Measurements from ENCODE around the gene ETS2. TPM values are rescaled to one million over a fixed set of nuclear protein-coding genes. Genes with fewer than 3 reads are reported as not detected.

ETS2 gene
- total and polyA plus RNA-seq, 10 of the 15 experiments (the other 5 are each of a cell fraction or from before 2014, with no cell fraction given) = 0.52 to 8.6 (median 3.8) TPM

DNA sequence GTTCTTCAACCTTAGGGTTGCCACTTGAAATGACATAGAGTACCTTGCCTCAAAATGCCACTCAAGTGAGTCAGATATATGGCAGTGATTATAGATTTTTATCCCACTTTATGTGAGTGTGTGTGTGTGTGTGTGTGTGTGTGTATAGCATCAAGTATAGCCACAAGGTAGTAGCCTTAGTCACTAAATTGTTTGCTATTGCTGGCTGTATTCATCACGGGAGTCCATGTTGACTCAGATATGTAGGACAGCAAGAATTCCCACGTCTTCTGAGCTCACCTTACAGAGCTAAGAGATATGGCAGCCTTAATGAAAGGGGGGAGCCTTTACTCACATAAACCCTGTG lies 9.3 kb downstream of the ETS2 start (continued):
- TF ChIP-seq NR2C1 (IDR thresholded peaks at IDR 0.05) = no peak

DNA sequence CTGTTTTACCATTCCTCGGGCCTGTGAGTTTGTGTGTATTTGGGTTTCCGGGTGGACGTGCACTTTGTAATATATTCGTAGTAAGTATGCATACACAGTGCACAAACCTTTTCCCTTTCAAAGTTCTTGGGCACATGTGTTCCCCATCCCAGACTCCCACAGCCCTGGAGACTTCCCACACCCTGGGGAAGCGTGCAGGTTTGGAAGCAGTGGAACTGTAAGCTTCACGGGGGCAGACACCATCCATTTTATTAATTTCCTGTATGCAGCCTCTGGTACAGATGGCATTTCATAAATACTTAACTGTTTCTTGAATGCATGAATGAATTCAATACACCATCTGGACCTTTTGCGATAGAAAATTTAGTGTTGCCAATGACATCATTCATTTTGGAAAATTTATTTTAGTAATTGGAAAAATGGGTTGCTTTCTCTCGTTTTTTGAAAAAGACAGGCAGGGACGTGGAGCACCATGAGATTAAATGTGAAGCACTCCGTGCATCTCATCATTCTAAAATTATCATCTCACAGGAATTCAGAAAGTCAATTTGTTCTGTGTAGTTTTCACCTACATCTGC lies 10.8 kb downstream of the ETS2 start:
- intact Hi-C loops (cut with micrococcal nuclease; ENCODE audit: unreplicated experiment) (no loop called here), in situ Hi-C loops (cut with MboI) (no loop called here)
- ChIA-PET SMC1A (ENCODE audit: uncharacterized antibody, unreplicated experiment) (no interaction called here), POLR2A (no interaction called here), RAD21 (ENCODE audit: unreplicated experiment) (no interaction called here), CTCF (no interaction called here)
- peaks cover 20 to 38% of the 10 kb centered on the region in 2 experiments for H3K36me3 ChIP-seq (ENCODE audit: control insufficient read depth in 2 of 2, insufficient read depth in 2 of 2, low read length in 1 of 2)
- 76% methylated on average over 10 of the region's 10 CpGs for WGBS (ENCODE audit: insufficient coverage, insufficient replicate concordance, low lambda C conversion rate, missing lambda C conversion rate)
- H3K27ac ChIP-seq (ENCODE audit: control insufficient read depth, insufficient read depth) = no peak overlapping the region
- no peak for FAIRE-seq
- no peak for DNase-seq (ENCODE audit: low read depth, low spot score)
- H2AFZ ChIP-seq (ENCODE audit: control insufficient read depth, low read depth, low read length) = no peak overlapping the region
- no peaks in the 10 kb centered on the region for H3K79me2 ChIP-seq (ENCODE audit: control insufficient read depth, insufficient read depth, low read length)
- H3K9me3 ChIP-seq (replicated peaks; ENCODE audit: control insufficient read depth, insufficient read depth, low read length) = no peaks in the 10 kb centered on the region; the same call in 2 of the 3 replicates
- H3K4me2 ChIP-seq (ENCODE audit: control insufficient read depth, insufficient read depth) = no peak overlapping the region
- H3K4me1 ChIP-seq (ENCODE audit: control insufficient read depth, insufficient read depth, low read length) = no peaks in the 10 kb centered on the region
- no peaks in the 10 kb centered on the region for H4K20me1 ChIP-seq (ENCODE audit: control insufficient read depth, insufficient read depth)
- no peaks in the 10 kb centered on the region for H3K27me3 ChIP-seq (replicated peaks in 1 of 2; ENCODE audit: control insufficient read depth in 2 of 2, insufficient read depth in 2 of 2, low read length in 1 of 2)
- no peak overlapping the region for H3K4me3 ChIP-seq
- H3K9ac ChIP-seq (ENCODE audit: control insufficient read depth, insufficient read depth, low read length) = no peak overlapping the region
- no peak for ATAC-seq
- BruUV-seq (replicated peaks) = no TSS peak
- TF ChIP-seq MEF2A (IDR thresholded peaks at IDR 0.05; ENCODE audit: insufficient read depth, low read depth, low read length) = no peak

DNA sequence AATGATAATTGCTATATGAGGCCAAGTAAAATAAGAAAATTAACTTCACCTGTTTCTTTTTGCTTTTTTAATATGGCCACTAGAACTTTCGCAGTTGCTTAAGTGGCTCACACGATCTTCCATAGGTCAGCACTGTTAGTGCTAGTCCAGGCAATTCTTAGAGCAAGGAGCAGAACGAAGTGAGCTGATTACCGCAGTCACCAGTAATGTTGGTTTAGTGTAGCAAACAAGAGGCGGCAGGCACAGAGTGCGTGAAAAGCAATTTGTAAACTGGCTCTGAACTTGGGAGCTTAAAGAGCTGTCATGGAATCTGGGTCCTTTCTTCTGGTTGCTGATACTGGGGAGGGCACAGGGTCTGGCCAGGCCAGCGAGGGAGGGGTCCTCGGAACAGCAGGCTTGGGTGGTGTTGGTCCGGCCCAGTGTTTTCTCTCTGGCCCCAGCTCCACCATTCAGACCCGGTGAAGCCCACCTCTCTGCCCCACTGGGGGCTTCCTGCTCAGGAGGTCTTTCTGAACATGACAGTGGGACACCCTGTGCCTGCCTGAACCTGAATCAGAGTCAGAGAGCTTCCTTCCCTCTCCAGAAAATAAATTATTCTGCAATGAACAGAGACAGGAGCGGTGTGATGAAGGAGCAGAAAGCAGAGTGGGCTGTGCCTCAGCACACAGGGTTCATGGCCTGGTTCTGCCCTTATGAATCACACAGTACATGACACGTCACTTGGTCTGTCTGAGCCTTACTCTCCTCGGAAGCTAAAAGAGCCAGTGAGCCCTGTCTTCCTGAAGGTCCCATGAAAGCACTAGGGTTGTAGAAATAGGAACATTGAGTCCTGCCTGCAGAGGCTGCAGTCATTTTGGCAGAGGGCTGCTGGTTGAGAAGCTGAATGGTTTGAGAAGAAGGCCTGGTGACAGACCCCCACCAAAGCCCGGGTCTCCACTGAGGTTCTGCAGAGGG lies 11.9 kb downstream of the ETS2 start:
- ATAC-seq (no peak), FAIRE-seq (no peak), DNase-seq (ENCODE audit: low read depth, low spot score) (no peak)
- H3K36me3 ChIP-seq (ENCODE audit: control insufficient read depth in 2 of 2, insufficient read depth in 2 of 2, low read length in 1 of 2) = peaks cover 28 to 42% of the 10 kb centered on the region in 2 experiments
- 73% methylated on average over 14 of the region's 14 CpGs for WGBS (ENCODE audit: insufficient coverage, insufficient replicate concordance, low lambda C conversion rate, missing lambda C conversion rate)
- H3K79me2 ChIP-seq (ENCODE audit: control insufficient read depth, insufficient read depth, low read length) = no peaks in the 10 kb centered on the region
- CTCF ChIA-PET = interaction anchor here (0.5 kb wide), 1 partner anchor 63 kb away, joined by 3 read pairs; no protein-coding TSS in a partner anchor
- in situ Hi-C loops (cut with MboI) = no loop called here
- POLR2A ChIA-PET = no interaction called here
- SMC1A ChIA-PET (ENCODE audit: uncharacterized antibody, unreplicated experiment) = interaction anchor here (1.4 kb wide), 1 partner anchor 9 kb away, joined by 3 read pairs; no protein-coding TSS in a partner anchor
- H3K27ac ChIP-seq (ENCODE audit: control insufficient read depth, insufficient read depth) = no peak overlapping the region
- intact Hi-C loops (cut with micrococcal nuclease; ENCODE audit: unreplicated experiment) = no loop called here
- no peaks in the 10 kb centered on the region for H3K27me3 ChIP-seq (replicated peaks in 1 of 2; ENCODE audit: control insufficient read depth in 2 of 2, insufficient read depth in 2 of 2, low read length in 1 of 2)
- H3K4me3 ChIP-seq = no peak overlapping the region
- no peak overlapping the region for H3K4me2 ChIP-seq (ENCODE audit: control insufficient read depth, insufficient read depth)
- no peak overlapping the region for H3K9ac ChIP-seq (ENCODE audit: control insufficient read depth, insufficient read depth, low read length)
- RAD21 ChIA-PET (ENCODE audit: unreplicated experiment) = no interaction called here
- TF ChIP-seq MYB (IDR thresholded peaks at IDR 0.05; ENCODE audit: borderline replicate concordance, low read depth, low read length) = no peak
- TF ChIP-seq CREM (IDR thresholded peaks at IDR 0.05; ENCODE audit: low read depth) = no peak
- no peak for TF ChIP-seq RBBP5 (conservative IDR thresholded peaks at IDR 0.05)
- no peak for TF ChIP-seq RCOR1 (conservative IDR thresholded peaks at IDR 0.05; ENCODE audit: low read depth, low read length)
- no peaks in the 10 kb centered on the region; the same call in 2 of the 3 replicates for H3K9me3 ChIP-seq (replicated peaks; ENCODE audit: control insufficient read depth, insufficient read depth, low read length)
- H4K20me1 ChIP-seq (ENCODE audit: control insufficient read depth, insufficient read depth) = no peaks in the 10 kb centered on the region
- no peak overlapping the region for H2AFZ ChIP-seq (ENCODE audit: control insufficient read depth, low read depth, low read length)
- no peaks in the 10 kb centered on the region for H3K4me1 ChIP-seq (ENCODE audit: control insufficient read depth, insufficient read depth, low read length)
- no TSS peak for BruUV-seq (replicated peaks)
